ENCODE results near the gene TUBA3E. TPM values are rescaled to one million over a fixed set of nuclear protein-coding genes. Genes with fewer than 3 reads are reported as not detected.
A peak's percentile ranks its signal among the peaks of the same experiment; 100 is the strongest.
"Not testable (repeated sequence)": the region's sequence is repeated elsewhere in the genome, so short reads cannot be mapped to it uniquely, and the experiment has no call there.

Gene TUBA3E
- total and polyA plus RNA-seq, 9 of the 15 experiments (the other 6 are each of a cell fraction or from before 2014, with no cell fraction given), result 0.09 to 0.30 (median 0.13) TPM; not detected in 3

- TF ChIP-seq, protein P1, sequence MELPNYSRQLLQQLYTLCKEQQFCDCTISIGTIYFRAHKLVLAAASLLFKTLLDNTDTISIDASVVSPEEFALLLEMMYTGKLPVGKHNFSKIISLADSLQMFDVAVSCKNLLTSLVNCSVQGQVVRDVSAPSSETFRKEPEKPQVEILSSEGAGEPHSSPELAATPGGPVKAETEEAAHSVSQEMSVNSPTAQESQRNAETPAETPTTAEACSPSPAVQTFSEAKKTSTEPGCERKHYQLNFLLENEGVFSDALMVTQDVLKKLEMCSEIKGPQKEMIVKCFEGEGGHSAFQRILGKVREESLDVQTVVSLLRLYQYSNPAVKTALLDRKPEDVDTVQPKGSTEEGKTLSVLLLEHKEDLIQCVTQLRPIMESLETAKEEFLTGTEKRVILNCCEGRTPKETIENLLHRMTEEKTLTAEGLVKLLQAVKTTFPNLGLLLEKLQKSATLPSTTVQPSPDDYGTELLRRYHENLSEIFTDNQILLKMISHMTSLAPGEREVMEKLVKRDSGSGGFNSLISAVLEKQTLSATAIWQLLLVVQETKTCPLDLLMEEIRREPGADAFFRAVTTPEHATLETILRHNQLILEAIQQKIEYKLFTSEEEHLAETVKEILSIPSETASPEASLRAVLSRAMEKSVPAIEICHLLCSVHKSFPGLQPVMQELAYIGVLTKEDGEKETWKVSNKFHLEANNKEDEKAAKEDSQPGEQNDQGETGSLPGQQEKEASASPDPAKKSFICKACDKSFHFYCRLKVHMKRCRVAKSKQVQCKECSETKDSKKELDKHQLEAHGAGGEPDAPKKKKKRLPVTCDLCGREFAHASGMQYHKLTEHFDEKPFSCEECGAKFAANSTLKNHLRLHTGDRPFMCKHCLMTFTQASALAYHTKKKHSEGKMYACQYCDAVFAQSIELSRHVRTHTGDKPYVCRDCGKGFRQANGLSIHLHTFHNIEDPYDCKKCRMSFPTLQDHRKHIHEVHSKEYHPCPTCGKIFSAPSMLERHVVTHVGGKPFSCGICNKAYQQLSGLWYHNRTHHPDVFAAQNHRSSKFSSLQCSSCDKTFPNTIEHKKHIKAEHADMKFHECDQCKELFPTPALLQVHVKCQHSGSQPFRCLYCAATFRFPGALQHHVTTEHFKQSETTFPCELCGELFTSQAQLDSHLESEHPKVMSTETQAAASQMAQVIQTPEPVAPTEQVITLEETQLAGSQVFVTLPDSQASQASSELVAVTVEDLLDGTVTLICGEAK (IDR thresholded peaks at IDR 0.05), result peak; percentile 83
- TF ChIP-seq, protein P1 (CRISPR knock-in tag; IDR thresholded peaks at IDR 0.05), result not testable (repeated sequence)
- TF ChIP-seq ELF1 (tag; IDR thresholded peaks at IDR 0.05) (peak; percentile 50; the same call in 1 of the 2 replicates), E2F1 (CRISPR knock-in tag; IDR thresholded peaks at IDR 0.05) (peak; percentile 36; the same call in 1 of the 2 replicates), ESRRA (IDR thresholded peaks at IDR 0.05; ENCODE audit: borderline replicate concordance, low read depth) (peak; percentile 25; the same call in 1 of the 2 replicates), HCFC1 (IDR thresholded peaks at IDR 0.05; ENCODE audit: low read depth, low read length) (peak; percentile 54), POLR2G (IDR thresholded peaks at IDR 0.05; ENCODE audit: low read depth, low read length) (peak; percentile 70), YY1 (IDR thresholded peaks at IDR 0.05; ENCODE audit: borderline replicate concordance in 1 of 3, control insufficient read depth in 1 of 3, extremely low read depth in 1 of 3, insufficient read depth in 3 of 3, insufficient read length in 1 of 3, insufficient replicate concordance in 2 of 3, low read depth in 1 of 3, low read length in 2 of 3) (peak in 2 of 3 experiments; percentile 67 to 69), ZFX (CRISPR knock-in tag; IDR thresholded peaks at IDR 0.05) (peak; percentile 31; the same call in 1 of the 2 replicates)
- TF ChIP-seq, protein P2, sequence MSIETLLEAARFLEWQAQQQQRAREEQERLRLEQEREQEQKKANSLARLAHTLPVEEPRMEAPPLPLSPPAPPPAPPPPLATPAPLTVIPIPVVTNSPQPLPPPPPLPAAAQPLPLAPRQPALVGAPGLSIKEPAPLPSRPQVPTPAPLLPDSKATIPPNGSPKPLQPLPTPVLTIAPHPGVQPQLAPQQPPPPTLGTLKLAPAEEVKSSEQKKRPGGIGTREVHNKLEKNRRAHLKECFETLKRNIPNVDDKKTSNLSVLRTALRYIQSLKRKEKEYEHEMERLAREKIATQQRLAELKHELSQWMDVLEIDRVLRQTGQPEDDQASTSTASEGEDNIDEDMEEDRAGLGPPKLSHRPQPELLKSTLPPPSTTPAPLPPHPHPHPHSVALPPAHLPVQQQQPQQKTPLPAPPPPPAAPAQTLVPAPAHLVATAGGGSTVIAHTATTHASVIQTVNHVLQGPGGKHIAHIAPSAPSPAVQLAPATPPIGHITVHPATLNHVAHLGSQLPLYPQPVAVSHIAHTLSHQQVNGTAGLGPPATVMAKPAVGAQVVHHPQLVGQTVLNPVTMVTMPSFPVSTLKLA (conservative IDR thresholded peaks at IDR 0.05), result peak in 1 of 2 experiments; percentile 59; a peak in 2 of 4 replicates
Observed at GRCh38 chr2:130229161-130229510, 30.9 kb upstream of the TUBA3E start (continued).

All from K562 (cell line).